A172 (cell line): ENCODE data around the gene STAC2. TPM values are rescaled to one million over a fixed set of nuclear protein-coding genes. Genes with fewer than 3 reads are reported as not detected.

Experiments
- DNase-seq: peaks from one replicate; pipeline ENCODE4 v3.0.0-alpha.2; 2015; ENCODE audit warnings: low spot score
- total RNA-seq: library from RNA; depleted of rRNA; stranded (reverse); fragments of >200 nt; shearing (Covaris generic); gene quantifications from 2 replicates; pipeline ENCODE4 v1.2.3, GENCODE V29; 2014

STAC2 gene
- total RNA-seq, 1 experiment from 2014 or later, result not detected

DNA sequence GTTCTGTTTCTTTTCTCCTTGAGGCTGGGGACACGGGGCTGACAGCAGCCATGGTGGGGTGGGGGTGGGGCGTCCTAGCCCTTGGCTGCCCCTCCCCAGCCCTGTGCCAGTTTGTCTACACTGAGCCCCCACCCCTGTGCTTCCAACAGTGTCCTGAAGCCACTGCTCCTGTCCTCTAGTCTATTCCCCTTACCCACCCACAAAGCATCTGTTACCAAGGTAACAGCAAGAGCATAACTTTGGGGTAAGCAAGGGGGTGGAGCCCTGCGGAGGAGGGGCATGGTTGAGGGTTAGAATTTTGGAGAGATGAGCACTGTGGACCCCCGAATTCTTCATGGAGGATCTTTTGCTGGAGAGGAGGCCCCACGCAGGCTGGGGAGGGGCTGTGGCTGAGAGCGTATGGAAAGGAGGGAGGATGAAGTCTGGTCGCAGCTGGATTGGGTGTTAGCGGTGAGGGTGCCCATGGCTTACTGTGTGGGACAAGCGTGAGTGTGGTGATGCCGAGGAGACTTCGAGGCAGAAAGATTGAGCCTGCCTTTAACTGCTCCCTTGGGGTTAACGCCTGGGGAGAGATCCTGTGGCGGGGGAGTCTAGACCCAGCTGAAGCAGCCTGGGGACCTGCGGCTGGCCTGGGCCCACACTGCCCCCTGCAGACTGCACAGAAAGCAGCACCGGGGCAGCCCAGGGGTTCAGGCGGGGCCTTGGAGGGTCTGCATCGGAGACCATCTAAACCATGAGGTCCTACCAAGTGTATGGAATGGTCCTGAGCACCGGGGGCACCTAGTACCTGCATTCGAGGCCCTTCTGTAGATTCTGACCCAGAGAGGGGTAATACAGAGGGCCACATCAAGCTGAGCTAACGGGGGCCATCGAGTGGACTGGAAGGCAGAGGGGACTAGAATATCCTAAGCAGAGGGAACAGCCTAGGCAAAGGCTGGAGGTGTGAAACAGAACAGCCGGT is 6.1 kb upstream of the STAC2 start:
- no peak for DNase-seq

DNA sequence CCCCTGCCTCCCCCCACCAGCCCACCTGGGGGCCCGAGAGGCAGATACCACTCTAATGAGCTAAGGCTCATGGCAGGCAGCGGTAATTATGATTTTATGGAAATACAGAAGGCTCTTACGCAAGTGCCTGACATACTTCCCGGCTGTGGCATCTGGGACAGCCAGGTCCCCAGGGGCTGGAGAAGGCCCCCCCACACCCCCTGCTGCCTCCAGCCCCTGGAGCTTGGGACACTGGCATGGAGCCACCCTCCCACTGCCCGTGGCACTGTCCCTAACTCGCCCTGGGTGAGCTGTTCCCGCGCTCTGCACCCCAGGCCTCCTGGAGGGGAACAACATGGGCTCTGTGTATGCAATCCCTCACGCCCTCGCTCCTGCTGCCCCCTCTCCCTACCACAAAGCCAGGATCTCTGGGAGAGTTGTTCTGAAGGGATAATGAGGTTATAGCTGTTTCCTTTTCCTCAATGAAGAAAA is 5.4 kb upstream of the STAC2 start:
- DNase-seq, result no peak

DNA sequence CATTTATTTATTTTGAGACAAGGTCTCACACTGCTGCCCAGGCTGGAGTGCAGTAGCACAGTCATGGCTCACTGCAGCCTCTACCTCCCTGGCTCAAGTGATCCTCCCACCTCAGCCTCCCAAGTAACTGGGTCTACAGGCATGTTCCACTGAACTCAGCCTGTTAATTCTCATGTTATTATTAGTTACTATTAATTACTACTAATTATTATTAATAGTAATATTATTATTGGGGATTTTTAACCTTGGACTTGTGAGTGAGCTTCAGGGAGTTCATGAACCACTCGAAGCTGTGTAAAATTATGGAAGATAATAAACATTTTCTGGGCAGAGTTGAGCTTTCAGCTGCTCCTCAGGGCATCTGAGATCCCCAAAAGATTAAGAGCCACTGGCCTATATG is 4.6 kb upstream of the STAC2 start:
- DNase-seq, result no peak

- DNase-seq, result peak; percentile 78
Observed at GRCh38 chr17:39229274-39229913, 3.6 kb upstream of the STAC2 start.

- DNase-seq, result no peak
Observed at GRCh38 chr17:39227364-39227919, 1.7 kb upstream of the STAC2 start.

- no peak for DNase-seq
Observed at GRCh38 chr17:39225959-39226683, 376 bp upstream of the STAC2 start.

GRCh38 chr17:39224778-39225307 is 902 bp downstream of the STAC2 start:
- no peak for DNase-seq

- DNase-seq, result no peak
Observed at GRCh38 chr17:39223907-39224777, 1.6 kb downstream of the STAC2 start.

DNA sequence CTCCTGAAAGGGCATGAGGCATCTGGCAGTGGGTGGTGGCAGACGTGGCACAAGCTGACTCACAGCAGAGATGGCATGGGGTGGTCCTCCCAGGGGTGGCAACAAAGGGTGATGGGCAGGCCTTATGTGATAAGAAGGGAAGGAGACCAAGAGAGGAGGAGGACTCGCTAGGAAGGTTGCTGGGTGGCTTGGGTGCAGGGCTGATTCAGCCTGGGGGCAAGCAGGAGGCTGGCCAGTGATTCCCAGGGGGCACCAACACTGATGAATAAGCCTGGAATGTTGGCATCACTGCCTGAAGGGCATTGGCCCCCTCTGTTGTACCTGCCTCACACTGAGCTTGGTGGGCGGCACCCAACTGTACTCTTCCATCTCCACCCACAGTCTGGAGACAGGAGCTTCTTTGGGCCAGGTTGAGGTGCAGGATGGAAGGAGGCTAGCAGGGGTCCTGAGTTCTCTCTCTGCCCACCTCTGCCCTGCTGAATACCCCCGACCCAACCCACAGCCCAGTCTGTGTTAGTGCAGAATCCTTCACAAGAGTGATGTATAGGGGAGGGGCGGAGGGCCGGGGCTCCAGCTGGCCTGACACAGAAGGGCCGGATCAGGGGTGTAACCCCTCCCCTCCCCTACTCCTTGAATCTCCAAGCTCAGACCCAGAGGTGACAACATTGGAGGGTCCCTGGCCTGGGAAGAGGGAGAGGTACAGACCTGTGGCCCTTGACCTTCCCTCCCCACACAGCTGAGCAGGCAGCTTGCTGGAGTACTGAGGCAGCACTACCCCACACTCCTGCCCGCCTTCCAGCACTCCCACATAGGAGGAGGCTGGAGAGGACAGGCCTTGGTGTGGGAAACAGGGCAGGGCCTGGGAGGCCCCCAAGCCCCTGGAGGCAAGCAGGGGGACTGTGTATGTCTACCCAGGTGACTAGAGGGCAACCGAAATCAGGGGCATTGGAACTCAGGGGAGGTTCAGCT is 2.6 kb downstream of the STAC2 start:
- peak; percentile 73 for DNase-seq

DNA sequence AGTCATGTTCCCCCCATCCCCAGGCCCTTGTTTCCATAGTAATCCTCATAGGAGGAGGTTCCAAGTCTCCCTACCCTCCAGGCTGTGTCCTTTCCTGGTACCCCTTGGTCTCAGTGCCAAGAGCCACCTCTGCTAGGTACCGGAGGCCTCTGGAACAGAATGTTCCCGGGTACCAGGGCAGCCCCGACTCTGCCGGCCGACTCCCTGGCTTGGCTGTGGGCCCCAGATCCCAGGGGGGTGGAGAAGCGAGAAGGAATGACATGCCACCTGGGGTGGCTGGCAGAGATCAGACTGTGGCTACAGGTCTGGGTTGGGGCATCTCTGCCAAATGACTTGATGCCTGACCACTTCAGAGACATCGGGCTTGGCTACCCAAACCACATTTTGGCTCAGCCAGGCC is 3.6 kb downstream of the STAC2 start:
- DNase-seq, result no peak

GRCh38 chr17:39221572-39221971 is 4.2 kb downstream of the STAC2 start:
- DNase-seq, result no peak

GRCh38 chr17:39219647-39220154 is 6.0 kb downstream of the STAC2 start:
- no peak for DNase-seq

GRCh38 chr17:39218906-39219305 is 6.8 kb downstream of the STAC2 start:
- no peak for DNase-seq

DNA sequence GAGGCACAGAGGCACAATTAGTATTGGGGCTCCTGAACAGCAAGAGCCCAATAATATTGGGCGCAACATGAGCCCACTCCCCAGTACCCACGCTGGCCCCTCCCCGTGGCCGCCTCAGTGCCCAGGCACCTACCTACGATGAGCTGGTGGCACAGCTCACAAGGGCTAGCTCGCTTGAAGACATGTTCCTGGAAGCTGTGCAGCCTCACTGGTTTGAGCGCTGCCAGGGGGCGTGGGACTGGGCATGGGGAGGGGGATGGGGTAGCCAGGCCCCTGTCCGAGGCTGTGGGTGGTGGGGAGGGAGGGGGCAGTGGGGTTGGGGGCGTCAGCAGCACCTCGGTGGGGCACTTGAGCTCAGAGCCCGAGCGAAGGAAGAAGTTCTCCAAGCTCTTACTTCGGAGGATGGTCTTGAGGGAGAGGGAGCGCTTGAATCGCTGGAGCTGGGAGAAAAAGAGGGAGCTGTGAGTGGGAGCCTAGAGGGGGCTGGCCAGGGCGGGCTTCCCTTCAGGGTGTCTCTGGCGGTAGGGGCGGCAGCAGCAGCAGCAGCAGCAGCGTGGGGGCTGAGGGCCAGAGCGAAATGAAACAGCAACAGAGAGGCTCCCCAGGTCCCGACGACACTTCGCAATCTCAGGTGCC is 7.9 kb downstream of the STAC2 start:
- DNase-seq, result no peak

- DNase-seq, result peak; percentile 81
Observed at GRCh38 chr17:39213852-39214251, 11.9 kb downstream of the STAC2 start.

DNA sequence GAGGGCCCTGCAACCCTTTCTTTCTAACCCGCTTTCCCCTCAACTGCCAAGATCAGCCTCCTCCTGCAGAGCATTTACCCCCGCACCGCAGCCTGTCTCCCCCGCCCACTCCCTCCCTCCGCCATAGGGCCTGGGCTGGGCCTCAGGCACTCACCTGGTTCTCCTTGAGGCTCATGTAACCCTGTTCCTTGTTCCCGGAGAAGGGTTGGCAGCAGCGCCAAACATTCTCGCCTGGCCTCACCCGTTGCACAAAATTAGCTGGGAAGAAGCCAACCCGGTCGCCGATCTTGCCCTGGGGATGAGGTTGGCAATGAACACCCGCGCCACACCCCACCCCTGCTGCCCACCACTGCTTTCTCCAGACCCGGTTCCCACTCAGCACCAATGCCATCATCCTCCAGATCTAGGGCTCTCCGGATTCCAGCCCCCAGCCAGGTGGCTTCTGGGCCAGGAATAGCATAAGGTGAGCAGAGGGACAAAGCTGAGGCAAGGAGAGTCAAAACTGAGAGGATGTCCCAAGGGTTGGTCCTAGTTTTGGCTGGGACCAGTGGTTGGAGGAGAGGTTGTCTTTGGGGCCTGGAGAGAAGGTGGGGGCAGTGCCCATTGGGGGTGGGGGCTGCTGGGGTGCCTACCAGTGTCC is 12.8 kb downstream of the STAC2 start:
- DNase-seq, result no peak

DNA sequence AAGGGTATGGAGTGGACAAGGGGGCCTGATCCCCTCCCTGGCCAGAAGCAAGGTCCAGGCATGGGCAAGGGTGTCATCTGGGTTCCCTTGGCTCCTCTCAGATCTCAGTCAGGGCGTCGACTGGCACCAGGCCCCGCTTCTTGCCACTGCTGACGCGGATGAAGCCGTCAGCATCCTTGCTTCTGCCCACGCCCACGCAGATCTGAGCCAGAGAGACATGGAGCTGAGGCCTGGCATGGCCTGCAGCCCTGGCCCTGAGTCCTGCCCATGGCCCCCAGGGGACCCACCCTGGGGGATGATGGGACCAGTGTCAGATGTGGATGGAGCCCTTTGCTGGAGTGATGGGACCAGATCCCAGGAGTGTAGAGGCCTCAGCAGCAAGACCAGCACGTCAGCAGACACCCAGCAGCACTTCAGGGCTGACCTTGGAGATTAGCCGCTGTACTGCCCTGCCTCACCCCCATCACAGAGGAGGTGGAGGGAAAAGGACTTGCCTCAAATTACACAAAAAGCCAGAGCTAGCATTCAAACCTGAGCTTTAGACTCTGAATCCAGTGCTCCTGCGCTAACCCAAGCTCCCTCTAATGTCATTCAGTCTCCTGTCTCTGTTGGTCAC is 13.4 kb downstream of the STAC2 start:
- DNase-seq, result no peak

DNA sequence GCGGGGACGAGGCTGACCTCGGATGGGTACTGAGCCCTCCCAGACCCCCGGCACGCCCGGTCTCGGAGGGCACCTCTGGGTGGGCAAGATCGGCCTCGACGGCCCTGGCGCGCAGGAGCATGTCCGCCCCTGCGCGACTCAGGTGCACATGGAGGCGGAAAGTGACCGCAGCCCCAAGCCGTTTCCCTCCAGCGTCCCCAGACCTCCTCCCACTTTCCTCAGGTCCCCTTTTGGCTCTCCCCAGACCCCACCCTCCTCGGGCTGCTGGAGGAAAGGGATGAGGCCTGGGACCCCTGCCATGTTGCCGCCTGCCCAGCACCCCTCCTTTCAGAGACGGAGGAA is 15.7 kb downstream of the STAC2 start:
- DNase-seq, result no peak
